ENCODE data around the gene KCNG1. TPM values are rescaled to one million over a fixed set of nuclear protein-coding genes. Genes with fewer than 3 reads are reported as not detected.

KCNG1 gene
- total RNA-seq, 4 donors from 2014 or later: 2.2 to 10.4 (median 6.1) TPM

DNA sequence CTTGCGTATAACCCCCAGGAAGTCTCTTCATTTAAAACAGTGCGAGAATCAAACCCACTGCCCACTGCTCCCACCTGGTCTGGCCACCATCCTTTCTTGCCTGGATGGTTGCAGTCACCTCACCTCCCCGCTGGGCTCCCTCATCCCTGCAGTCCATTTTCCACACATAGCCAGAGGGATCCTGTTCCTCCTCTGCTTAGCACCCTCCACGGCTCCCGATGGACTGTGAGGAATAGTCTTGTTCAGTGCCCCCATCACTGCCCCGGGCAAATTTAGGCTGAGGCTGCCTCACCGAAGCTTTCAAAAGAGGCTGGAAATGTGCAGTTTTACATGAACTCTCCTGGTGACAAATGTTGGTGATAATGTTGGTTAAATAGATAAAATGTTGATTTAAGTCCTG is 17.7 kb downstream of the KCNG1 start:
- H3K36me3 ChIP-seq: no peaks in the 10 kb centered on the region
- H3K27me3 ChIP-seq: peaks cover 0 to 12% (median 0%) of the 10 kb centered on the region in 4 donors
- no peaks in the 10 kb centered on the region for H3K4me1 ChIP-seq
- no peak for TF ChIP-seq POLR2A (IDR thresholded peaks at IDR 0.05)
- TF ChIP-seq, protein P1, sequence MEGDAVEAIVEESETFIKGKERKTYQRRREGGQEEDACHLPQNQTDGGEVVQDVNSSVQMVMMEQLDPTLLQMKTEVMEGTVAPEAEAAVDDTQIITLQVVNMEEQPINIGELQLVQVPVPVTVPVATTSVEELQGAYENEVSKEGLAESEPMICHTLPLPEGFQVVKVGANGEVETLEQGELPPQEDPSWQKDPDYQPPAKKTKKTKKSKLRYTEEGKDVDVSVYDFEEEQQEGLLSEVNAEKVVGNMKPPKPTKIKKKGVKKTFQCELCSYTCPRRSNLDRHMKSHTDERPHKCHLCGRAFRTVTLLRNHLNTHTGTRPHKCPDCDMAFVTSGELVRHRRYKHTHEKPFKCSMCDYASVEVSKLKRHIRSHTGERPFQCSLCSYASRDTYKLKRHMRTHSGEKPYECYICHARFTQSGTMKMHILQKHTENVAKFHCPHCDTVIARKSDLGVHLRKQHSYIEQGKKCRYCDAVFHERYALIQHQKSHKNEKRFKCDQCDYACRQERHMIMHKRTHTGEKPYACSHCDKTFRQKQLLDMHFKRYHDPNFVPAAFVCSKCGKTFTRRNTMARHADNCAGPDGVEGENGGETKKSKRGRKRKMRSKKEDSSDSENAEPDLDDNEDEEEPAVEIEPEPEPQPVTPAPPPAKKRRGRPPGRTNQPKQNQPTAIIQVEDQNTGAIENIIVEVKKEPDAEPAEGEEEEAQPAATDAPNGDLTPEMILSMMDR (IDR thresholded peaks at IDR 0.05): no peak
- no peak overlapping the region for H3K27ac ChIP-seq
- WGBS, 2 donors: 89 to 94% methylated on average over 4 to 7 of the region's 7 CpGs
- H3K9me3 ChIP-seq: no peaks in the 10 kb centered on the region
- H3K4me3 ChIP-seq: no peak overlapping the region
- intact Hi-C loops (cut with DNase I): no loop called here
- DNase-seq: no peak

DNA sequence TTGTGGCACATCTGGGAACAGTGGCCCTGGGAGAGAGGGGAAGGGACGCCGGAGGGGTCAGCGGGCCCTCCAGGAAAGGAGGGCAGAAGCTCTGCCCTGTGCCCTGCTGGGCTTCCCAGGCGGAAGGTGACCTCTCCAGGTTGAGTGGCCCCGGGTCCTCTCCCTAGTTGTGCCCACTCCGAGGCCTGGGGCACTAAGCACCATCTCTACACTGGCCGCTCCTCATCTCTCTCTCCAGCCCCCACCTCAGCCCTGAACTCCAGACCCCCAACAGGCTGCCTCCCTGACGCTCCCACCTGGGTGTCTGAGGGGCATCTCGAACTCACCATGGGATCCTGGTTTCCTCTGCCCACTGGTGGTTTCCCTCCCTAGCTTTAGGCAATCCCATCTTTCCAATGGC is 18.1 kb downstream of the KCNG1 start:
- Histone ChIP-seq H3K27me3 (peaks cover 0 to 16% (median 0%) of the 10 kb centered on the region in 4 donors), H3K4me3 (no peak overlapping the region), H3K36me3 (no peaks in the 10 kb centered on the region), H3K4me1 (no peaks in the 10 kb centered on the region), H3K27ac (no peak overlapping the region), H3K9me3 (no peaks in the 10 kb centered on the region)
- no peak for TF ChIP-seq POLR2A (IDR thresholded peaks at IDR 0.05)
- TF ChIP-seq, protein P1 (IDR thresholded peaks at IDR 0.05): no peak
- no peak for DNase-seq
- WGBS, 2 donors: 88 to 97% methylated on average over 6 to 9 of the region's 9 CpGs
- intact Hi-C loops (cut with DNase I): no loop called here

DNA sequence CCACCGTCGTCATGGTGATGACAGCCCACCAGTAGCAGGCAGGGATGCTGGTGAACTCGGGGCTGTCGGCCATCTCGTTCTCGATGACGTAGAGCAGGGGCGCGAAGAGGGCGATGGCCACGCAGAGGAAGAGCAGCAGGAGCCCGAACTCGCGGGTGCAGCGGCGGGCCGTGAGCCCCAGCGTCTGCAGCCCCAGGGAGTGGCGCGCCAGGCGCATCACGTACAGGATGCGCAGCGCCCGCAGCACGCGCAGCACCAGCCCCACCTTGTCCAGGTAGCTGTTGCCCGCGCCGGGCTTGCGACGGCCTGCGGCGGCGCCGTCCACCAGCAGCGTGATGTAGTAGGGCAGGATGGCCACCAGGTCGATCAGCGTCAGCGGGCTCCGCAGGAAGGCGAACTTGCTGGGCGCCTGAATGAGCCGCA is 18.6 kb downstream of the KCNG1 start:
- Histone ChIP-seq H3K4me3 (no peak overlapping the region), H3K9me3 (no peaks in the 10 kb centered on the region), H3K27ac (no peak overlapping the region), H3K27me3 (peaks cover 0 to 20% (median 0%) of the 10 kb centered on the region in 4 donors), H3K4me1 (no peaks in the 10 kb centered on the region), H3K36me3 (no peaks in the 10 kb centered on the region)
- DNase-seq: no peak
- WGBS, 2 donors: 95 to 96% methylated on average over 15 to 31 of the region's 44 CpGs
- intact Hi-C loops (cut with DNase I): no loop called here
- TF ChIP-seq, protein P1 (IDR thresholded peaks at IDR 0.05): no peak
- TF ChIP-seq POLR2A (IDR thresholded peaks at IDR 0.05): no peak

DNA sequence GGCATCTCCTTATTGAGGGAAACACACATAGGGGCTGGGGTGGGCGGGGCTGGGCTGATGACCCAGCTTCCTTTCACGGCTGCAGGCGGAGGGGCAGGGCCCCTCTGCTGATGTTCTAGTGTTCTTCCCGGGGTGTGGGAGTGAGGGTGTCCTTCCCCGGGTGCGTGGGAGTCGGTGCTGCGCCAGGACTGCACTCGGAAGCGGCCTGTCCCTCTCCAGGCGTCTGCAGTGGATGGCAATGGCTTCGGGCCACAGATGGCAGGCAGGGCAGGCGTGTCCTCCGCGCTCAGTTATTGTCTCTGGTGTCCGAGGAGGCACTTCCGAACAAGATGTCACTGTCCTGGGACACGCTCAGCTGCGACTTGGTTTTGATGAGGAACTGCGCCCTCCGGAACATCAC is 19.2 kb downstream of the KCNG1 start:
- Histone ChIP-seq H3K36me3 (no peaks in the 10 kb centered on the region), H3K4me3 (no peak overlapping the region), H3K27me3 (peaks cover 0 to 26% (median 0%) of the 10 kb centered on the region in 4 donors), H3K27ac (no peak overlapping the region), H3K9me3 (no peaks in the 10 kb centered on the region), H3K4me1 (no peaks in the 10 kb centered on the region)
- no peak for DNase-seq
- TF ChIP-seq, protein P1 (IDR thresholded peaks at IDR 0.05): no peak
- no peak for TF ChIP-seq POLR2A (IDR thresholded peaks at IDR 0.05)
- WGBS, 2 donors: 61 to 72% methylated on average over 6 to 10 of the region's 21 CpGs
- intact Hi-C loops (cut with DNase I): no loop called here

DNA sequence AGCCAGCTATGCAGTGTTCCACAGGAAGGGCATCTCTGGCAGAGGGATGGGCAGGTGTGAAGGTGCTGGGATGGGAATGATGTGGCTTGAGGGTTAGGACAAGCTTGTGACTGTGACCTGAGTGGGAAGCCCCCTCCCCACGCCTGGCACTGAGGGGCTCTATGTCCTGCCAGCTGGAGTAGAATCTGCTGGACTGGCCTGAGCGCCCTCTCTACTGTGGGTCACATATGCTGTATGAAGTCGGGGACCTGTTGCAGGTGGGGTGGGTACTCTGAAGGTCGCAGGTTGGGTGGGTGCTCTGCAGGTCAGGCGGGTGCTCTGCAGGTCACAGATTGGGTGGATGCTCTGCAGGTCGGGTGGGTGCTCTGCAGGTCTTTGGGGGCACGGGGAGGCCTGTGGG is 20.3 kb downstream of the KCNG1 start:
- Histone ChIP-seq H3K9me3 (no peaks in the 10 kb centered on the region), H3K4me1 (no peaks in the 10 kb centered on the region), H3K27me3 (peaks cover 0 to 32% (median 0%) of the 10 kb centered on the region in 4 donors), H3K36me3 (no peaks in the 10 kb centered on the region), H3K4me3 (no peak overlapping the region), H3K27ac (no peak overlapping the region)
- intact Hi-C loops (cut with DNase I): no loop called here
- DNase-seq: no peak
- WGBS, 2 donors: 79 to 87% methylated on average over 5 to 6 of the region's 7 CpGs
- TF ChIP-seq, protein P1 (IDR thresholded peaks at IDR 0.05): no peak
- TF ChIP-seq POLR2A (IDR thresholded peaks at IDR 0.05): no peak

All from esophagus squamous epithelium (tissue), 5 donors.